Stimulated activated naive B cell treated with anti-CD40 and anti-IgM and Interleukin-4, amounts not matched to agents 10 μg/mL and 1 μg/mL and 100 μg/mL, for 72 hours (primary cell): ENCODE data around the gene PLEKHG5.

ENCODE experiments used
- ATAC-seq, 2 donors: fragments of 150-1000 bp; cut with Tn5 transposase; replicated peaks; 2 replicates each; pipeline ENCODE4 v1.10.0; 2021; ENCODE audit warnings: moderate library complexity in 1 of 2
- DNase-seq: peaks from one replicate; pipeline ENCODE4 v3.0.0; 2021
- H3K27ac Mint-ChIP-seq: one replicate; pipeline ENCODE4 v1.8.0; 2022; ENCODE audit warnings: mild to moderate bottlenecking, mixed read lengths
- H3K27me3 Mint-ChIP-seq, 2 donors: one replicate each; pipeline ENCODE4 v1.8.0; 2022; ENCODE audit warnings: mixed read lengths in 2 of 2
- H3K36me3 Mint-ChIP-seq, 2 donors: one replicate each; pipeline ENCODE4 v1.8.0; 2022; ENCODE audit warnings: mixed read lengths in 2 of 2, mild to moderate bottlenecking in 1 of 2
- H3K4me1 Mint-ChIP-seq, 2 donors: one replicate each; pipeline ENCODE4 v1.8.0; 2022; ENCODE audit warnings: mixed read lengths in 2 of 2, mild to moderate bottlenecking in 1 of 2
- H3K4me3 Mint-ChIP-seq, 2 donors: one replicate each; pipeline ENCODE4 v1.8.0; 2022; ENCODE audit warnings: mild to moderate bottlenecking in 2 of 2, mixed read lengths in 2 of 2, moderate library complexity in 1 of 2
- H3K9me3 Mint-ChIP-seq, 2 donors: one replicate each; pipeline ENCODE4 v1.8.0; 2022; ENCODE audit warnings: mixed read lengths in 2 of 2, mild to moderate bottlenecking in 1 of 2

Gene PLEKHG5, protein sequence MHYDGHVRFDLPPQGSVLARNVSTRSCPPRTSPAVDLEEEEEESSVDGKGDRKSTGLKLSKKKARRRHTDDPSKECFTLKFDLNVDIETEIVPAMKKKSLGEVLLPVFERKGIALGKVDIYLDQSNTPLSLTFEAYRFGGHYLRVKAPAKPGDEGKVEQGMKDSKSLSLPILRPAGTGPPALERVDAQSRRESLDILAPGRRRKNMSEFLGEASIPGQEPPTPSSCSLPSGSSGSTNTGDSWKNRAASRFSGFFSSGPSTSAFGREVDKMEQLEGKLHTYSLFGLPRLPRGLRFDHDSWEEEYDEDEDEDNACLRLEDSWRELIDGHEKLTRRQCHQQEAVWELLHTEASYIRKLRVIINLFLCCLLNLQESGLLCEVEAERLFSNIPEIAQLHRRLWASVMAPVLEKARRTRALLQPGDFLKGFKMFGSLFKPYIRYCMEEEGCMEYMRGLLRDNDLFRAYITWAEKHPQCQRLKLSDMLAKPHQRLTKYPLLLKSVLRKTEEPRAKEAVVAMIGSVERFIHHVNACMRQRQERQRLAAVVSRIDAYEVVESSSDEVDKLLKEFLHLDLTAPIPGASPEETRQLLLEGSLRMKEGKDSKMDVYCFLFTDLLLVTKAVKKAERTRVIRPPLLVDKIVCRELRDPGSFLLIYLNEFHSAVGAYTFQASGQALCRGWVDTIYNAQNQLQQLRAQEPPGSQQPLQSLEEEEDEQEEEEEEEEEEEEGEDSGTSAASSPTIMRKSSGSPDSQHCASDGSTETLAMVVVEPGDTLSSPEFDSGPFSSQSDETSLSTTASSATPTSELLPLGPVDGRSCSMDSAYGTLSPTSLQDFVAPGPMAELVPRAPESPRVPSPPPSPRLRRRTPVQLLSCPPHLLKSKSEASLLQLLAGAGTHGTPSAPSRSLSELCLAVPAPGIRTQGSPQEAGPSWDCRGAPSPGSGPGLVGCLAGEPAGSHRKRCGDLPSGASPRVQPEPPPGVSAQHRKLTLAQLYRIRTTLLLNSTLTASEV

DNA sequence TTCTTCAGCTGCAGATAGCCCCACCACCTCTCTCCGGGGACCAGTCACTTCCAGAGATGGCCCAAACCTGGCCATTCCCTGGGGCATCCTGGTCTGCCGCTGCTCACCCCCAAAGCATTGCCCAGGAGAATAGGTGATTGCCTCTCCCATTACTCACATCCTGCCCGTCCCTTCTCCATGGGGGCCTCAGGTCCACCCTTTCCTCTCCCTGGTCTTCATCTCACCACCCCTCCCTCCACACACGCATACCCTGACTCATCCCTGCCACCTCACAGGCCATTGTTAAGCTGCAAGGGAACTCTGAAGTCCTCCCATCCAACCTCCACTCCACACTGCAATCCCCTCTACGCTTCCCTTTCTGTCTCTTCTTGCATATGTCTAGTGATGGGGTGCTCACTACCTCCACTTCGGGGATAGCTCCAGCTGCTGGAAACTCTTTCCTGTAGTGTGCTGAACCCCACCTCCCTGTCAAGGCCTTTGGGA is at the start of gene PLEKHG5:
Gene PLEKHG5, minus strand, starts transcription at position 188 of the 483 bp plus-strand sequence. CDS start 14,096 bp downstream, outside the sequence.
- Mint-ChIP-seq H3K27ac (peak within 1 kb of the TSS; percentile 31), H3K27me3 (peaks cover 23 to 43% of the 10 kb centered on the region in 2 donors), H3K9me3 (no peaks in the 10 kb centered on the region), H3K4me3 (peak within 1 kb of the TSS; percentile 84 to 88), H3K4me1 (peaks cover 15 to 28% of the 10 kb centered on the region in 2 donors), H3K36me3 (no peaks in the 10 kb centered on the region)
- DNase-seq (no peak), ATAC-seq (no peak)

DNA sequence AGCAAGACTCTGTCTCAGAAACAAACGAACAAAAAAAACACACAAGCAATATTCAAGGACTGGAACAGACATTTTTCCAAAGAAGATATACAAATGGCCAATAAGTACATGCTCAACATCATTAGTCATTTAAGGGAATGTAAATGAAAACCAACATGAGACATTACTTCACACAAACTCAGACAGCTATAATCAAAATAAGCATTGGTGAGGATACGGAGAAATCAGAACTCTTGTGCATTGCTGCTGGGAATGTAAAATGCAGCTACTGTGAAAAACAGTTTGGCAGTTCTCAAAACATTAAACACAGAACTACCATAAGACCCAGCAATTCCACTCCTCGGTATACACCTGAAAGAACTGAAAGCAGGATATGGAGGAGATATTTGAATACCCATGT is 47.5 kb upstream of the PLEKHG5 start:
- Mint-ChIP-seq H3K27me3 (no peaks in the 10 kb centered on the region), H3K36me3 (peaks cover 28 to 38% of the 10 kb centered on the region in 2 donors), H3K9me3 (no peaks in the 10 kb centered on the region), H3K4me1 (peaks cover 5 to 10% of the 10 kb centered on the region in 2 donors), H3K27ac (no peak overlapping the region), H3K4me3 (no peak overlapping the region)
- DNase-seq (no peak), ATAC-seq (no peak)

DNA sequence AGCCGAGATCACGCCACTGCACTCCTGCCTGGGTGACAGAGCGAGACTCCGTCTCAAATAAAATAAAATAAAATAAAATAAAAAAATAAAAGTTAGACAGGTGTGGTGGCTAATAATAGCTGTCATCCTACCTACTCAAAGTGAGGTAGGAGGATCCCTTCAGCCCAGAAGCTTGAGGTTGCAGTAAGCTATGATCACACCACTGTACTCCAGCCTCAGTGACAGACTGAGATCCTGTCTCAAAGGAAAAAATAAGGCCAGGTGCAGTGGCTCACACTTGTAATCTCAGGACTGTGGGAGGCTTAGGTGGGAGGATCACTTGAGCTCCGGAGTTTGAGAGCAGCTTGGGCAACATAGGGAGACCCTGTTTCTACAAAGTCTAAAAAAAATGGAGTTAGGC is 44.8 kb upstream of the PLEKHG5 start:
- no peaks in the 10 kb centered on the region for H3K27me3 Mint-ChIP-seq
- no peaks in the 10 kb centered on the region for H3K9me3 Mint-ChIP-seq
- DNase-seq: no peak
- no peak overlapping the region for H3K27ac Mint-ChIP-seq
- H3K4me3 Mint-ChIP-seq: no peak overlapping the region
- no peak for ATAC-seq
- peaks cover 34 to 51% of the 10 kb centered on the region in 2 donors for H3K36me3 Mint-ChIP-seq
- H3K4me1 Mint-ChIP-seq: peaks cover 5 to 10% of the 10 kb centered on the region in 2 donors

DNA sequence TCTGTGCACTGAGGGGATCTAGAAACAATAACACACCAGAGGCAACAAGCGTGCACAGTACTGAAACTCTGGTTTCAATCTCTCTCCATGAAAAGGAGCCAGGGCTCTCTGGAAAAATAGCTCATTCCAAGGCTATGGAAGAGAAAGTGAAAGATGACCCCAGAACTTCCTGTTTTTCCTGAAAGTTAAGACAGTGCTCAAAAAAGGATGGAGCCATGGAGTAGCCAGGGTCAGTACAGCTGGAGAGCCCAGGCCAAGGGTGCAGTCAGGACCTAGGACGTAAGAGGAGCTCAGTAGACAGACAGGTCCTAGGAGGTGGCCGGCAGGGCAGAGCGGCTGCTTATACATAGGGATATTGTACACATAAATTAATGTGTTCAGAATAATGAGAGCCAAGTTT is 43.7 kb upstream of the PLEKHG5 start:
- Mint-ChIP-seq H3K9me3 (no peaks in the 10 kb centered on the region), H3K27me3 (no peaks in the 10 kb centered on the region), H3K4me3 (no peak overlapping the region), H3K36me3 (peaks cover 39 to 54% of the 10 kb centered on the region in 2 donors), H3K4me1 (peaks cover 5 to 10% of the 10 kb centered on the region in 2 donors), H3K27ac (peak overlapping the region; percentile 37)
- DNase-seq (no peak), ATAC-seq (no peak)

DNA sequence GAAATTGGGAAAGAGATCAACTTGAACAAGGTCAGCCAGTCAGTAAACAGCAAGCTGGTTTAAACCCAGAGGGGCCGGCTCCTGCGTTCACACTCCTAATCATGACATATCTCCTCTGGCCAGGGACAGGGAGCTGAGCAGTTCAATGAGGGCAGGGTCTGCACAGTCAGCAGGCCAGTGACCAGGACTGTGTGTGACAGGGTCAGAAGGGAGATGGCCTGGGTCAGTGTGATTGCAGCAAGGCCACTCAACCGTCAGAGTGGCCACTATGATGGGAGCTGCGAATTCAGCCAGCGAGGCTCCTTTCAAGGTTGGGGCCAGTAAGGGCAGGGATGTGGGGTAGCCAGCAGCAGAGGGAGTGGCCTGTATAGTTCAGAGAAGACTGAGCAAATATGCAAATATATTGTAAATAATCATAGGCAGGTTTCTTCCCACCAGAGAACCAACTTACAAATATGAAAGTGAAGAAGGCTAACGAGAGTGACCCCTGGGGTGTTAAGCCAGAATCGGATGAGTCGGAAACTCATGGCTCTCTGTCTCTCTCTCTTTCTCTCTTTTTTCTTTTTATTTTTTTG is 42.9 kb upstream of the PLEKHG5 start:
- H3K27ac Mint-ChIP-seq: no peak overlapping the region
- H3K4me1 Mint-ChIP-seq: peaks cover 5 to 10% of the 10 kb centered on the region in 2 donors
- H3K9me3 Mint-ChIP-seq: no peaks in the 10 kb centered on the region
- peaks cover 36 to 51% of the 10 kb centered on the region in 2 donors for H3K36me3 Mint-ChIP-seq
- no peaks in the 10 kb centered on the region for H3K27me3 Mint-ChIP-seq
- ATAC-seq (no peak), DNase-seq (no peak)
- no peak overlapping the region for H3K4me3 Mint-ChIP-seq

DNA sequence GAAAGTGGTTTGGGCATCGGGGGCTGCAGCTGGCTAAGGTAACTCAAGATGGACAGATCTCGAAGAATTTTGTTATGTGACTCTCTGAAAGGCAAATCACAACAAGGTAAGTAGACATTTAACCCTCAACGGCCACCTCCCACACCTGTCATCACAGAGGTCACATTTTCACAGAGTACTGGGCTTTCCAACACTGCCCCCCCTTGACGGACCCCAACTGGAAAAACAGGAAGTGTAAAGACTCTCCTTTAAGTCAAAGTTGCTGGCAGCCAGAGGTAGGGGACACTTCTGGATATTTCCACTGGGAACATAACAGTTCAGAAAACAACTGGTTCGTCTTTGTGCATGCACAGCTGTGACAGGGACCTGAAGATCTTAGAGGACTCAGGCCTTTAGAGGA is 40.5 kb upstream of the PLEKHG5 start:
- H3K27me3 Mint-ChIP-seq: no peaks in the 10 kb centered on the region
- DNase-seq (no peak), ATAC-seq (no peak)
- H3K9me3 Mint-ChIP-seq: no peaks in the 10 kb centered on the region
- H3K4me1 Mint-ChIP-seq: peaks cover 0 to 6% of the 10 kb centered on the region in 2 donors
- no peak overlapping the region for H3K4me3 Mint-ChIP-seq
- peaks cover 38 to 47% of the 10 kb centered on the region in 2 donors for H3K36me3 Mint-ChIP-seq
- no peak overlapping the region for H3K27ac Mint-ChIP-seq

DNA sequence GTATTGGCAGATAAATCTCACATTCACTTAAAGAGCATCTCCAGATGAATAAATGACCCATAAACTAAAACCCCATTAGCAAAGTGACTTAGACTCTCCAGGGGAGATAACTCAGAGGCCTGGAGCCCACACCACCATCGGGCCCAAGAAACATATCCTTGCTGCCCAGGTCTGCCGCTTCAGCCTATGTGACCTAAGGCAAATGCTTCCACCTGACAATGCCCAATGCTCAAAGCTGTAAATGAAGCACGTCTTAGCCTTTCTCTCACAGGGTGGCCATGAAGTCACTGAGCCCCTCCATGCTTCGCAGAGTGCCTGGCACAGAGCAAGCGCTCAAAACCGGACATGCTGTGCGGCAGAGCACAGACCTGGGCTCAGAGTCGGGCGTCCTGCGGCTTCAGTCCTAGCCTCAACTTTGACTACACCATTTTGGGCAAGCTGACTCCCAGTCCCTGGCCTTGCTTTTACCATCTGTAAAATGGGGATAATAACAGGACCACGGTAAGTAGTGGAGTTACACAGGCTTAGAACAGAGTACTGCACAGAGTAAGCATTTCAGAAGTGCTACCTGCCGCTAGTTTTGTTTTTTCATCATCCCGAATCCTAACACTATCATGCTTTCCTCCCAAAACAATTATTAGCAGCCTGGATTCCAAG is 39.2 kb upstream of the PLEKHG5 start:
- H3K9me3 Mint-ChIP-seq: no peaks in the 10 kb centered on the region
- no peak overlapping the region for H3K4me3 Mint-ChIP-seq
- H3K27ac Mint-ChIP-seq: no peak overlapping the region

DNA sequence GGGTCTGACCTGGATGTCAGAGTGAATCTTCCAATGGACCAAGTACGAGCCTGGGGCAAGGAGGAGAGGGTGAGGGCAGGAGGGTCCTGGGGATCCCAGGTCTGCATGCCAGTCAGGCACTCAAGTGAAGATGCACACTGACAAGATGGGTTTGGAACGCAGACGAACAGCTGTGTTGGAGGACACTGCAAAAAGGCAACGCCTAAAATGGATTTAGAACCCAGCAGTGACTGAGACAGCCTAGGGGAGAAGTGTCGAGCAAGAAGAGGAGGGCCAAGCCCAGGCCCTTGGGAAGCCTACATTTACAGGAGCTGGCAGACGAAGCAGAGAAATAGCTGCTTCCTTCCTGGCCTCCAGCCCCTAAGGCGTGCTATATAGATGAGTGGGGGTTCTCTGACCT is 37.0 kb upstream of the PLEKHG5 start:
- Mint-ChIP-seq H3K27me3 (no peaks in the 10 kb centered on the region), H3K27ac (peak overlapping the region; percentile 75), H3K36me3 (peaks cover 46 to 49% of the 10 kb centered on the region in 2 donors), H3K4me3 (no peak overlapping the region), H3K4me1 (peaks cover 4 to 8% of the 10 kb centered on the region in 2 donors), H3K9me3 (no peaks in the 10 kb centered on the region)
- DNase-seq (no peak), ATAC-seq (no peak)

More for the DNA sequence above, 39.2 kb upstream of the PLEKHG5 start:
- DNase-seq: no peak
- Mint-ChIP-seq H3K4me1 (peaks cover 0 to 8% of the 10 kb centered on the region in 2 donors), H3K27me3 (no peaks in the 10 kb centered on the region), H3K36me3 (peaks cover 46 to 49% of the 10 kb centered on the region in 2 donors)
- no peak for ATAC-seq

DNA sequence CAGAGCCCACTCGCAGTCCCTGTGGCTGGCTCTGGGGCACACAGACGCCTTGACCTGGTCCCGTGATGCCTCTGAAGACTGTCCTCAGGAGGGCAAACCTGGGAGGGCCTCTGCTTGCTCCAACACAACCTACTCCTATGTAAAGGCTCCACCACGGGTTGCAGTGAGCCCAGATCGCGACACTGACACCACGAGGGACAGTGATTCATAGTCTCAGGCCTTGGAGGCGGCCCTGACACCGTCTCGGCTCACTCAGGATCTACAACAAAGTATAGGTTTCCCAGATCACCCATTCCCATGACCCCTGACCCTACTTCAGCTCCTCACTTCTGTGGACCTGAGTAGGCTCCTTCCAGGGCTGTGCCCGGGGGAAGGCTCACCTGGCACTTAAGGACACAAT is 34.8 kb upstream of the PLEKHG5 start:
- ATAC-seq (no peak), DNase-seq (no peak)
- Mint-ChIP-seq H3K4me3 (no peak overlapping the region), H3K4me1 (peaks cover 4 to 8% of the 10 kb centered on the region in 2 donors), H3K27ac (peak overlapping the region; percentile 37), H3K27me3 (no peaks in the 10 kb centered on the region), H3K36me3 (peaks cover 37 to 40% of the 10 kb centered on the region in 2 donors), H3K9me3 (no peaks in the 10 kb centered on the region)

DNA sequence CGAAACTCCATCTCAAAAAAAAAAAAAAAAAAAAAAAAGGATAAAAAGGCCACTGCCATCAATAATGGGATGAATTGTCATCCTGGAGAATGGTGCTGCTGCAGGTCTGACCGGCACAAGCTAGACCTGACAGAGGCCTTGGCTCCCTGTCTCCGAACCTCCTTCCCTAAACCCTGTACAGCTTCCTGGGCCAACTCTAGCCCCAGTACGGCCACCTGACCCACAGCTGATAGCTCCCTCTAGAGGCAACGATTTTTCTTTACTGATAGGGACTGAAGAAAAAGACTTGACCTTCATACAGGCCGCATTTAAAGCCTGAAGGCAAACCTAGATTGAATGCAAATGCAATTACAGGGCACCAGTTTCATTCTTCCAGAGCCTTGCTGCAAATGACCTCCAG is 32.1 kb upstream of the PLEKHG5 start:
- Mint-ChIP-seq H3K9me3 (no peaks in the 10 kb centered on the region), H3K27me3 (no peaks in the 10 kb centered on the region), H3K4me1 (peaks cover 4 to 8% of the 10 kb centered on the region in 2 donors), H3K27ac (no peak overlapping the region), H3K4me3 (no peak overlapping the region), H3K36me3 (peaks cover 28% of the 10 kb centered on the region in 2 donors)
- DNase-seq (no peak), ATAC-seq (no peak)

DNA sequence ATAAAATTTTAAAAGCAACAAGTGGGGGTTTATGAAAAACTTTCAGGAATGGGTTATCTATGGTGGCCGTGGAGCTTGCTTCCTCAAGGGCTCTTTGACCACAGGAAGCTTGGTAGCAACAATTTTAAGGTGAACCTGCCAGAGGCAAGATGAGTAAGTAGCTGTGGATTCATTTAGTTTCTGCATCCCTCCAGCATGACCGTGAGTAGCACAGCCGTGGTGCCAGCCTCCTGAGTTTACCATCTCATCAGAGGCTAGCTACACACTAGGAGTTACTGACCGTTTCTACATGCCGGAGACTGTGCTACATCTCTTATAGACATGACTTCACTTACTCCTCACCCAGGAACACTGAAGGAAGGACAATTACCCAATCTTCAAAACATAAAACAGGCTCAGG is 30.1 kb upstream of the PLEKHG5 start:
- Mint-ChIP-seq H3K4me1 (peaks cover 4 to 6% of the 10 kb centered on the region in 2 donors), H3K36me3 (peaks cover 17 to 18% of the 10 kb centered on the region in 2 donors), H3K4me3 (no peak overlapping the region), H3K27me3 (no peaks in the 10 kb centered on the region), H3K27ac (peak overlapping the region; percentile 14), H3K9me3 (no peaks in the 10 kb centered on the region)
- no peak for ATAC-seq
- no peak for DNase-seq

DNA sequence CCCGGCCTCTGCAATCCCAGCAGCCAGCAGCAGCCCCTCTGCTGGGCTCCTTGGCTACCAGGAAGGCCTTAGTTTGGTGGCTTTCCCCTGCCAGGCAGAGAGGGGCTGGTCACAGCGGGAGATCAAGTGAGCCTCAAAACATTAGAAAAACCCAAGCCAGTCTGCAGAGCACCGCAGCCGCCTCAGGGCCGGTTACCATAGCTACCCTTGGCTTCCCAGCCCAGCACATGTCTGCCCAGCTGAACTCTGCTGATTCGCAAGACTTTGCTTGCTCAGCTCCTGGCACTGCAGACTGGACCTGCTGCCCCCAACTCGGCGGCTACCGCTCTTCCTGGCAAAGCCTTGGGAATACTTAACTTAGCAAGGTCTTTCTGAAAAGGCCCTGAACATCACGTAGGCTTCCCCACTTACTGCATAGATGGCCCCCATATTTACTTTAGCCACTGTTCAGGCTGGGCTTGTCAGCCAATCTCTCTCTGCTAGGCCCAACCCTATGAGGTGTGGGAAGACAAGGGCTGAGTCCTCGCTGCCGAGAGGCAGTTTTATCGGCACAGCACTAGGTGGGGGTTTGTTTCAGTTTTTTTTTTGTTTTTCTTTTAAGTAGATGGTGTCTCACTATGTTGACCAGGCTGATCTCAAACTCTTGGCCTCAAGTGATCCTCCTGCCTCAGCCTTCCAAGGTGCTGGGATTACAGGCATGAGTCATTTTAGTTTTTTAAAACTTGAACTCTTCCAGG is 28.6 kb upstream of the PLEKHG5 start:
- ATAC-seq: no peak
- Mint-ChIP-seq H3K36me3 (peaks cover 10 to 16% of the 10 kb centered on the region in 2 donors), H3K4me1 (peaks cover 3 to 4% of the 10 kb centered on the region in 2 donors), H3K9me3 (no peaks in the 10 kb centered on the region), H3K4me3 (no peak overlapping the region), H3K27me3 (no peaks in the 10 kb centered on the region), H3K27ac (no peak overlapping the region)
- no peak for DNase-seq

DNA sequence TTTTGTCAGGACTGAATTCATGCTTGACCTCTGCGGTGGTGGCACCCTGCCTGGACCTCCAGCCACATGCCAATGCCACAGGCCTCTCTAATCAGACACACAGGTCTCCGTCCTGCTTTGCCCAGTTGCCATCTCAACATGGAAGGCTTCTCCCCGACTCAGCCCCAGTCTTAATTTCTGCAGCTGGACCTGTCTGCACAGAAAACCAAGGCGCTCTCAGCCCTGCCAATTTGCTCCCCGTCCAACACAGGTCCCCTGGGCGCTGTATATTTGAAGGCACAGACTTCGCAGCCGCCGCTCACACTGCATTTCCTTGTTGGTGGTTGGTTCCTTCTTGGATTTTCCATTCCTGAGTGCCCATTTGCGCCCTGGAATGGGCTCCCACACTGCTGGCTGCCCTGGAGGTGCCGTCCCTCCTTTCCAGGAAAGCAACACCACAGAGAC is 28.0 kb upstream of the PLEKHG5 start:
- DNase-seq (no peak), ATAC-seq (no peak)
- Mint-ChIP-seq H3K36me3 (peaks cover 10 to 16% of the 10 kb centered on the region in 2 donors), H3K4me3 (no peak overlapping the region), H3K27me3 (no peaks in the 10 kb centered on the region), H3K4me1 (peaks cover 3 to 4% of the 10 kb centered on the region in 2 donors), H3K9me3 (no peaks in the 10 kb centered on the region), H3K27ac (no peak overlapping the region)
